HT-29 (cell line): ENCODE data around the gene PPEF2. TPM values are rescaled to one million over a fixed set of nuclear protein-coding genes. Genes with fewer than 3 reads are reported as not detected.
"Not testable (repeated sequence)": the region's sequence is repeated elsewhere in the genome, so short reads cannot be mapped to it uniquely, and the experiment has no call there.

ENCODE experiments used
- DNase-seq: peaks from one replicate; pipeline ENCODE4 v3.0.0-alpha.2; 2015; ENCODE audit warnings: low spot score
- total RNA-seq: library from RNA; depleted of rRNA; stranded (reverse); fragments of >200 nt; shearing (Covaris generic); gene quantifications from 2 replicates; pipeline ENCODE4 v1.2.3, GENCODE V29; 2014; rRNA removed

The PPEF2 gene, protein sequence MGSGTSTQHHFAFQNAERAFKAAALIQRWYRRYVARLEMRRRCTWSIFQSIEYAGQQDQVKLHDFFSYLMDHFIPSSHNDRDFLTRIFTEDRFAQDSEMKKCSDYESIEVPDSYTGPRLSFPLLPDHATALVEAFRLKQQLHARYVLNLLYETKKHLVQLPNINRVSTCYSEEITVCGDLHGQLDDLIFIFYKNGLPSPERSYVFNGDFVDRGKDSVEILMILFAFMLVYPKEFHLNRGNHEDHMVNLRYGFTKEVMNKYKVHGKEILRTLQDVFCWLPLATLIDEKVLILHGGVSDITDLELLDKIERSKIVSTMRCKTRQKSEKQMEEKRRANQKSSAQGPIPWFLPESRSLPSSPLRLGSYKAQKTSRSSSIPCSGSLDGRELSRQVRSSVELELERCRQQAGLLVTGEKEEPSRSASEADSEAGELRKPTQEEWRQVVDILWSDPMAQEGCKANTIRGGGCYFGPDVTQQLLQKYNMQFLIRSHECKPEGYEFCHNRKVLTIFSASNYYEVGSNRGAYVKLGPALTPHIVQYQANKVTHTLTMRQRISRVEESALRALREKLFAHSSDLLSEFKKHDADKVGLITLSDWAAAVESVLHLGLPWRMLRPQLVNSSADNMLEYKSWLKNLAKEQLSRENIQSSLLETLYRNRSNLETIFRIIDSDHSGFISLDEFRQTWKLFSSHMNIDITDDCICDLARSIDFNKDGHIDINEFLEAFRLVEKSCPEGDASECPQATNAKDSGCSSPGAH
- not detected in 2 replicates for total RNA-seq

DNA sequence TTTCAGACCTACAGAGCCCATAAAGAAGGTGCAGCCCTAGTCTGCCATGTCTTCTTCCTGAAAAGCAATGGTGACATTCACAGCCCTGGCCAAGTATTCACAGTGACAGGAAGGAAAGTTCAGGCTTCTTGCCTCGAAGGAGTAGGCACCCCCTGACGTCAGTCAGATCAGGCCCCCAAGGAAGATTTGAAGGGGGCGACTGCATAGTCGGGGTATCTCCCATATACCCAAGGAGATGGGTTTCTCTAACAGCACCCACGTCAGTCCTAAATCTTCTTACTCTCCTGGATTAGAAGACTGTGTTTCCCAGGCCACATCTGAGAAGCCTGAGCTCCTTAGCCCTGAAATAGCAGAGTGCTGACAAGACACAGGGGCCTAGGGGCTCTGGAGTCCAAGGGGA is at the start of gene PPEF2:
Gene PPEF2 (minus strand): TSS at position 101 of the 400 bp plus-strand sequence. CDS start 6,127 bp downstream, outside the sequence.
- DNase-seq = no peak

DNA sequence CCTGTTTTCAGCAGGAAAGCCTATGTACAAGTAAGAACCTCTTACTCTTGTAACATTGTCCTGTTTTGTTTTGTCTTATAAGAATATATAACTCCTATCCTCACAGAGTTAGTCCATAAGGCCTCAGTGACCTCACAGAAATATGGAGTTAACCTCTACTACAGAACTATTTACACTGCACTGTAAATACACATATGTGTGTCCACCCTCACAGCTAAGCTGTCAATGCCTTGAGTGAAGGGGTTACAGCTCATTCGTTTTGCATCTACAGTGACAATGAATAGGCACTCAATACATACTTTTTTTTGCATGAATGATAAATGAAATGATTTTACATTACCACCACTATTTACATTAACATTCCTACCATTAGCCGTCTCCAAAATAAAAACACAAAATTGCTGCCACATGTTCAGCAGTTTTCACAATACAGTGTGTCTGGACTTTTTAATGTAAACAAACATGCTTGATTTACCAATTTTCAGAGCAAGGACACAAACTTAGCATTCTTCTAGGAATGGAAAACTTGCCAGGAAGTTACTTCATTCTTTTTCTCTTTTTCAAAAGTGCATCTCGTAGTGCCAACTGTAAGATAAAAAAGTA is 48.1 kb upstream of the PPEF2 start:
- no peak for DNase-seq

DNA sequence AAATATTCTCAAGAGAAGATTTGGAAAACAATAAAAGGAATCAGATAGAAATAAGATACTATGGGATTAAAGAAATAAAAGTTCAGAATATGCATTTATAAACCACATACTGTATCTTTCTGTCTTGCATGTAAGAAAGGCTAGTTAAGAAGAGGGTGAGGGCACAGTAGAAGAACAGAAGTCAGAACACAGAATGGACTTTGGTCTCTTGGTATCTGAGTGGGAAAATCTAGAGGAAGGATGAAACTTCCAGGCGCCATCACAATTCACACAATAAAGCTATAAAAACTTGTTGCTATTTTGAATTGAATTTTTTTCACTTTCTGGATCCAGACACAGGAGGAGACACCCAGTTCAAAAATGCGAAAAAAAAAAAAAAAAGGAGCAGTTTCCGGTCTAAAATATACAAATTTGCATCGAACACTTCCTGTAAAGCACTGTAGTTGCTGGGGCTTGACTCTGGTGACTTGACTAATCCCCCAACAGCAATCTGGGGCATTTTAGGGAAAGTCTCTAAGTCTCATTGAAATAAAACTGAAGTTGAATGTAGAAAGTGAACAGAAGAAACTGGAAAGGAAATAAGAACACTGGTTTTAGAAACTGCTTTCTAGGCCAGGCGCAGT is 46.7 kb upstream of the PPEF2 start:
- DNase-seq = no peak

DNA sequence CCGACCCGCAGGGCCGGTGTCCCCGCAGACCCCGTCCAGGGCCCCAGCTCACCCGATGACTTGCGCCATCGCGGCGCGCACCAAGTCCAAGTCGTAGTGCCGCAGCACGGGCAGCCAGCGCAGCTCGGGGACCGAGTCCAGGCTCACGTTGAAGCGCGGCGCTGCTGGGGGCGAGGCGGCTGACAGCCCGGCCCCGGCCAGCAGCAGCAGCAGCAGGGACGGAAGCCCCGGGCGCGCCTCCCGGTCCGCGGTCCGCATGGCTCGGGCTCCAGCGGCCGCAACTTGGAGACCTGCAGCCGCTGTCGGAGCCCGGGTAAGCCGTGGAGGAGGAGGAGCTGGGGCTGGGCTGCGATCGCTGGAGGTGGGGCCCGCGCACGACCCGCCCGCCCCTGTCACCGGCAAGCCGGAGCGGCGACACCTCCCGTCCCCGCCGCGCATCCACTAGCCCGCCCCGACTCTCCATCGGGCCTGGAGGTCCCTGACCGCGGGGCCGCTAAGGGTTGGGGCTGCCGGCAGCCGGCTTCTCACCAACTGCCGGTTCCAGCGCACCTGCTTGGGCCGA is 38.5 kb upstream of the PPEF2 start, which contains the start of gene NAAA:
Gene NAAA (minus strand): TSS at position 322 of the 562 bp plus-strand sequence. CDS start 64 bp downstream, at position 258.
- DNase-seq = peak; percentile 67

DNA sequence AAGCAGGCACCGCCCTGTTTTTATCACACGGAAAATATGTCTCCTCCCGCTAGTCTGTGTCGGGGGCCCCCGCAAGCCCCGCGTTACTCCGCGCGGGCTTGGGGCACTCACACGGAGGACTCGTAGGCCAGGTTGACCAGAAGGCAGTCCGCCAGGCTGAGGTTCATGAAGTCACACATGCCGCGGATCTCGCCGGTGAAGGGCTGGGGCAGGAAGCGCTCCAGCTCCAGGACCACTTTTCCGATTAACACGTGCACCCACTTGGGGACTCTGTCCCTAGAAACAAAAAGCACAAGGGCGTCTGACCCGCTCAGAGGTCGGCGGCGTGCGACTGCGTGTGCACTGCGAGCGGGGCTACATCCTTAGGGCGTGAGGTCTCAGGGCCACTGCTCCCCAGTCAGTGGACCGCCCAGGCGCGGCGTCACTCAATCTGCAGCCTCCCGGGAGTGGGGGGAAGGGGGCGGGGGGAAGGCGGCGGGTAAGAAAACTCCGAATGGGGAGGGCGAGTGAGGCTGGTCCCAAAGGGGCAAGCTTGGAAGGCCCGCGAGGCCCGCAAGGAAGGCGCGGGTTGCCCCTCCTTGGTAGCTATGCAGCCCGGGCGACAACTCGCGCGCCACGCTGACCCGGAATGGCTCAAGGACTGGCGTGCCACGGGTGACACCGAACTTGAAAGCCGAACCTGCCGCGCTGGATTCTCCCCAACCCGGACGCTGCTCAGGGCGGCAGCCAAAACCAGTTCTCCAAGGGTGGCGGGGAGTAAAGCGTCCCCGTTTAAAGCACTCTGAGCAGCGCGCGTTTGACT is 37.8 kb upstream of the PPEF2 start:
- DNase-seq = peak; percentile 62

DNA sequence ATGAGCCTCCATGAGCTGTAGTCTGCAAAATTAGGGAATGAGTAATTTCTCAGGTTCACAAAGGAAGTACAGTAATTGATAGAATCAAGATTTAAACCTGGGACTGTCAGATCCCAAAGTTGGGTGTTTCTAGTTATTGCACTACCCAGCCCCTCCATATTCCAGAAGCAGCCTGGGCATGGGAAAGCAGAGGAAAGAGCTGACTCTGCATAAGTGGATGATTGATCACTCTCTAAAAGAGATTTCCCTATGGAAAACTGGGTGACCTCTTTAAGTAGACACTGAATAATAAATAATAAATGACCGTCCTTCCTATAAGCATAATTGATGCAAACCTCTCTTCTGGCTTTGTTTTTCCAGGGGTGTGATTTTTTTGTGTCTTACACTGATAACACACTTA is 33.4 kb upstream of the PPEF2 start:
- no peak for DNase-seq

DNA sequence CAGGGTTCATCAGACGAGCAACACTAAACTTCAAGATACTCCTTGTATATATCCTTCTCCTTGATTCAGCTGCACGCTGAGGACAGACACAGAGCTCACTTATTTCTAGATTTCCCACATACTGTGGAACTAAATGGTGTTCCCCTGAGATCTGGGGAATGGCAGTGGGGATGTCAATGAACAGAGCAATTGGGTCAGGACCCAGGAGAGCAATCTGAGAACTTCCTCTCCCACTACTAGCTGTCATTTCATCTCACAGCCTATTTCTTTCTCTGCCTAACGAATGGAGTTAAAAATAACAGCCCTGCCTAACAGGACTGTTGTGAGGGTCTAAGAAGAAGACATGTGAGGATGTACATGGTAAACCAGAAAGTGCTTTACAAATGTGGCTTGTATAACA is 27.9 kb upstream of the PPEF2 start:
- no peak for DNase-seq

DNA sequence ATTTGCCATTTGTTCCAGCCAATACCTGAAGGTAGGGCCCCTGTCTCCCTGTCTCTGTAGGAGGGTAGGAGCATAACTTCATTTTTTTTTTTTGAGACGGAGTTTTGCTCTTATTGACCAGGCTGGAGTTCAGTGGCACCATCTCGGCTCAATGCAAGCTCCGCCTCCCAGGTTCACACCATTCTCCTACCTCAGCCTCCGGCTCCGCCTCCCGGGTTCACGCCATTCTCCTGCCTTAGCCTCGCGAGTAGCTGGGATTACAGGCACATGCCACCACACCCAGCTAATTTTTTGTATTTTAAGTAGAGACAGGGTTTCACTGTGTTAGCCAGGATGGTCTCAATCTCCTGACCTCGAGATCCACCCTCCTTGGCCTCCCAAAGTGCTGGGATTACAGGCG is 22.7 kb upstream of the PPEF2 start:
- DNase-seq = not testable (repeated sequence)

DNA sequence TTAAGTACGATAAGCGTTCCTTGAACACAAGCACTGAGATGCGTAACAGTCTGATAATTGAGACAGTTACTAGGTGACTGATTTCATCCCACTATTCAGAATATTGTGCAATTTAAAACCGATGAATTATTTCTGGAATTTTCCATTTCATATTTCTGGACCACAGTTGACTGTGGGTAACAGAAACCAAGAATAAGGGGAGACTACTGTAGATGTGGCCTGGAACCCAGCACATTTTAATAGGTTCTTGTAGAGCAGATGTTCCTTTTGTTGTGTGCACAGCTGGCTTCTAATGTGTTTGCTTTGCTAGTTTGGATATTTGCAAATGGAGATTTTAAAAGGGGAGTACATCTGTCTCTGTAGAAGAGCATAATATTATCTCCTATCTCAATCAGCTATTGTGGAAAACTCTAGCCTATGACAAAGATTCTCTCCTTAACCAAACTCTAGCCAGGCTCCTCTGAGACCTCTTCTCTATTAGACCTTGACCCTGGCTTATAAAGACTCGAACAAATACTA is 22.1 kb upstream of the PPEF2 start:
- no peak for DNase-seq

DNA sequence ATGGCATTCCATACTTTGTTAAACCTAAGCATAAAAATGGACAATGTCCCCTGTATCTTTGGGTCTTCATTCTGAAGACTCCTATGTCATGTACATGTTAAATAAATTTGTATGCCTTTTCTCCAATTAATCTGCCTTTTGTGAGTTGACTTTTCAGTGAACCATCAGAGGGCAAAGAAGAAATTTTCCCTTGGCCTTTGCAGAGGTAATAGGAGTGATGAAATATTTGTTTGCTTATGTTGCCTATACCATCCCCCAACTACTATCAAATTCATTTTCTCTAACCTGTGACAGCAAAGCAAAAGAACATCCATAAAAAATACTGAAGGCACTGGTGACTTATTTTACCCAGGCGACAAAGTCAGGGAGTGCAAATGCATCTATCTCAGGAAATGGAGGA is 20.3 kb upstream of the PPEF2 start:
- no peak for DNase-seq

DNA sequence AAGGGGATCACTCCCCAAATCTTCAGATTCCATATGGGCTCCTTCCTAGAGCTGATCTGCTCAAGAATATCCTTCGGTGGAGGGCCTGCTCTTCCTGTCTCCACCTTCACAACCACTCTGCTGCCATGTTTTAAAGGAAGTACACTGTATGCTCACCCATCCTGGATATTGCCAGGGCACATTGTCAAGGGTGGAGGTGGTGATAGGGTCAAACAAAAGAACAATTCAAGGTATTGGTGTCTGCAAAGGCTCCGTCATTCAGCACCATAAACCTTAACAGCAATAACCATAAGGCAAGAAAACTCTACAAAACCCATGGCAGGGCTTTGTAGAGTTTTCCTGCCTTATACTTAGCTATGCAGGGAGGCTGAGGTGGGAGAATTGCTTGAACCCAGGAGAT is 19.7 kb upstream of the PPEF2 start:
- DNase-seq = no peak

DNA sequence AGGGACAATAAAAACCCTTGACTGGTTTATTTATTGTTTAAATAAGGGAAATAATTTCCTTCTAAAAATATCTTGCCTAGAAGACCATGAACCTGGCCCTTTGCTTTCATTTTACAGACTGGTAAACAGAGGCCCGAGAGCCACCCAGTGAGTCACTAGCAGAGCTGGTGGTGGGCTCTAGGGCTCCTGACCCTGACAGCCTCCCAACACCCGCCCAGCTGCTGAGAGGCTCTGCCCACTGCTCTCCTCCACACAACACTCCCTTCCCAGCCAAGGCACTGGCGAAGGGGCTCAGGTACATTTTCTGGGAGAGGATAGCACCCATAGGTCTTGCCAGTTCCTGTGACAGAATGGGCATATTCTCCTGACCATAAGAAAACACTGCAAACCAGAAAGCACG is 18.1 kb upstream of the PPEF2 start:
- no peak for DNase-seq

DNA sequence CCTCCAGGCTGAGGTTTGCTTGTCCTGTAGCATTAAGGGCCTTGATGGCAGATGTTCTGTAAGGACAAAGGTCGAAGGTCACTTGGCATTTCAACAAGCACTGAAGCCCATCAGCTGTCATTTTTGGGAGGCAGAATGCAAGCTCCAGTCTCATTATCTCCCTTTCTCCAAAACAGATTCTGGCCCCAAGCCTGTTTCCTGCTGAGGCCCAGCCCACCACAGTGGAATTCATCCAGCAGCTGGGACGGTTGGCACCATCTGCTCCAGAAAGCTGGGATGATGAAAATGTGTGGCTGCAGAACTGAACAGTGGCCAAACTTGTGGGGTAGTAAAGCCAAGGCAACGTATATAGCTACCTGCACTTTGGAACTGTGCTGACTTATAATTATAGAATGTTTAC is 17.7 kb upstream of the PPEF2 start:
- no peak for DNase-seq

DNA sequence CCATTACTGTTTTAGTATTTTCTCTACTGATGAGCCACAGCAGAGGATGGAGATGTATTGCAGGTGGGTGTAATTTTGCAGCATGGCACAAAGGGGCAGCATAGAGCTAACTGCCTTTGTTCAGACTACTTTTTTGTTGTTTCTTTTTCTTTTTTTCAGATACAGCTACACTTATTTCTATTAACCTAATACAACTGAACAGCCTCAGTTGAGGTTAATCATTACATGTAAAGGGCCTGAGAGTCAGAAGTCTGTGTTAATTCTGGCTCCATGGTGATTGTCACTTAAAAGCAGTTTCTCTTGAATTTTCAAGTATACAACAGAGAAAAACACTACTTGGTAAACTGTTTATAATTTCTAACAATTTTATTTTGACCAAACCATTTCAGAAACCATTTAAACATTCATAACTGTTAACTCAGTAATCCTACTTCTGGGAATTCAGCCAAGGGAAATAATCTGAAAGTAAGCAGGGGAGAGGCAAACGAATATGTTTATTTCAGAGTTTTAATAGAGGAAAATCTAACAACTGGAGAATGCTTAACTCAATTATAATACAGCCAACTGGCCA is 13.9 kb upstream of the PPEF2 start:
- peak; percentile 47 for DNase-seq

DNA sequence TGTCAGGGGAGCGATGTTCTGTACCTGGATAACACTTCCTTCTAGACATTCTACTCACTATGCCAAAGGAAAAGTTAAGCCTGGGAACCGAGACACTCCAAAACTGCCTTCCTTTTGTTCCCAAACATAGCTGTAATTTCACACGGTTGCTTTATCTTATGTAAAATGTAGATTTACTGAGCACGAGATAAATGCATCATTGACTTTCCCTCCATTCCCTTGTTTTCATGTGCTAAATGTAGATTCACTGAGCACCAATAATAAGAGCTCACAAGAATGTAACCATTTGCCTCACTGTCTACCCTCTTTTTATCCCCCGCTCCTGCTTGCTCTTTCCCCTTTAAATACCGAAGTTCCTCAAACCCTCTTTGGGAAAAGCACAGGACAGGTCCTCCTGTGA is 10.7 kb upstream of the PPEF2 start:
- DNase-seq = no peak

DNA sequence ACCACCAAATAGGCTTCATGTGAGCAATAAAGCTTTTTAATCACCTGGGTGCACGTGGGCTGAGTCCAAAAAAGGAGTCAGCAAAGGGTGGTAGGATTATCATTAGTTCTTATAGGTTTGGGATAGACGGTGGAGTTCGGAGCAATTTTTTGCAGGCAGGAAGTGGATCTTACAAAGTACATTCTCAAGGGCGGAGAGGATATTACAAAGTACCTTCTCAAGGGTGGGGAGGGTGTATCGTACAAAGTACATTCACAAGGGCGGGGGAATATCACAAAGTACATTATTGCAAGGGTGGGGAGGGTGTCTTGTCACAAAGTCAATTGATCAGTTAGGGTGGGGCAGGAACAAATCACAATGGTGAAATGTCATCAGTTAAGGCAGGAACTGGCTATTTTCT is 8.6 kb upstream of the PPEF2 start:
- DNase-seq = not testable (repeated sequence)

DNA sequence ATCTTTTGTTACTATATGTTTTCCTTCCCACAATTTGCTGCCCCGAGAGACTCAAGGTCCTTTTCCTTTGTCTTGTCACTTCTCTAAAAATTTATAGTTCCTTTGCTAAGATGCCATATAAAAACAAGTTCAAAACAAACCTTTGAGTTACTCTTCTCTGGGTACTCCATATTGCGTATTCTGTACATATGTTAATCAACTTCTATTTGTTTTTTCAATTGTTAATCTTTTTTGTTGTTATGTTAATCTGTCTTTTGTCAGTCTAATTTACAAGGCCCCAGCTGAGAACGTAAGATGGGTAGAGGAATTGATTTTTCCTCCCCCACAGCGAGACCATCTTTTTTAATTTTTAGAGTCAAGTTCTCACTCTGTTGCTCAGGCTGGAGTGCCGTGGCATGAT is 7.2 kb upstream of the PPEF2 start:
- DNase-seq = no peak

DNA sequence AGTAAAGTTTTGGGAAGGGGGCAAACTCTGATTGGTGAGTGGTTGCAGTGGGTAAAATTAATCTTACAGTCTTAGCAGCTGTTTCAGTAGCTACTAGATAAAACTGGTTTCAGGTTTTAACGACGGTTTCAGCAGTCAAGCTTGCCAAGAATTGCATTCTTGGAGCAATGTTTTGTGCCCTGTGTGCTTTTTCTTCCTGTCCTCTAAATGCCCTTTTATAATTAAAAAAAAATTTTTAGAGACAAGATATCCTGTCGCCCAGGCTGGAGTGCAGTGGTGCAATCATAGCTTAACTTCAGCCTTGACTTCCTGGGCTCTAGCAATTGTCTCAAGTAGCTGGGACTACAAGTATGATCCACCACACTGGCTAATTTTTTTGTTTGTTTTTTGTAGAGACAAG is 6.3 kb upstream of the PPEF2 start:
- DNase-seq = no peak

DNA sequence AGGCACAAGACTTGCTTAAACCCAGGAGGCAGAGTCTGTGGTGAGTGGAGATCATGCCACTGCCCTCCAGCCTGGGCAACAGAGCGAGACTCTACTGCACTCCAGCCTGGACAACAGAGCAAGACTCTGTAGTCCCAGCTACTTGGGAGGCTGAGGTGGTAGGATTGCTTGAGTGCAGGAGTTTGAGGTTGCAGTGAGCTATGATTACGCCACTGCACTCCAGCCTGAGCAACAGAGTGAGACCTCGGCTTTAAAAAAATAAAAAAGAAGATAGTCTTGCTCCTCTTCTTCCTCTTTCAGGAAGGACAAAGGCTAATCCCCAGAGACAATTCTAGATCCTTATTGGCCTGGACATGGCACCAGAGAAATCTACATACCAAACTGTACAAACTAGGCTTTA is 5.7 kb upstream of the PPEF2 start:
- no peak for DNase-seq

DNA sequence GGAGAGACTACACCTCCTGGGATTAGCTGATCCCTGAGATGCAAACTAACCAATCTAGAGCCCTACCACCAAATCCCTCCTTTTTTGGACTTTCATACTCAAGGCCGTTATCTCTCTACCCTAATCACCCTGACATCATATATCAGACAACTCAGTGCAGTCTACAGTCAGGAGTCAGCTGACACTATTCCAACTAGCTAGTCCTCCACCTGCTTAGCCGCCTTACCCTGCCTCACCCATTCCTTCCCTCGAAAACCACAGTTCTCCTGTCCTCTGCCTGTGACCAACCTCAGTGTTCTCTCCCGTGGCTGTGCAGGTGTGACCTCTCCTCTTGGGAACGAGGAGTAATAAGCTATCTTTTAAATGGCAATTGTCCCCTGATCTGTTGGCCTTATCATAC is 1.8 kb upstream of the PPEF2 start:
- no peak for DNase-seq
